Tongue (tissue), 2 donors: ENCODE measurements around the gene ING3. TPM values are rescaled to one million over a fixed set of nuclear protein-coding genes. Genes with fewer than 3 reads are reported as not detected.
A peak's percentile ranks its signal among the peaks of the same experiment; 100 is the strongest.
"Not testable (repeated sequence)": the region's sequence is repeated elsewhere in the genome, so short reads cannot be mapped to it uniquely, and the experiment has no call there.

Source experiments
- DNase-seq: peaks from one replicate; pipeline ENCODE4 v3.0.0-alpha.2; 2015
- total RNA-seq: library from RNA; depleted of rRNA; stranded (reverse); fragments of >200 nt; gene quantifications from one replicate; pipeline ENCODE4 v1.2.3, GENCODE V29; 2014

Gene ING3
- total RNA-seq, 1 donor from 2014 or later: 16.6 TPM

DNA sequence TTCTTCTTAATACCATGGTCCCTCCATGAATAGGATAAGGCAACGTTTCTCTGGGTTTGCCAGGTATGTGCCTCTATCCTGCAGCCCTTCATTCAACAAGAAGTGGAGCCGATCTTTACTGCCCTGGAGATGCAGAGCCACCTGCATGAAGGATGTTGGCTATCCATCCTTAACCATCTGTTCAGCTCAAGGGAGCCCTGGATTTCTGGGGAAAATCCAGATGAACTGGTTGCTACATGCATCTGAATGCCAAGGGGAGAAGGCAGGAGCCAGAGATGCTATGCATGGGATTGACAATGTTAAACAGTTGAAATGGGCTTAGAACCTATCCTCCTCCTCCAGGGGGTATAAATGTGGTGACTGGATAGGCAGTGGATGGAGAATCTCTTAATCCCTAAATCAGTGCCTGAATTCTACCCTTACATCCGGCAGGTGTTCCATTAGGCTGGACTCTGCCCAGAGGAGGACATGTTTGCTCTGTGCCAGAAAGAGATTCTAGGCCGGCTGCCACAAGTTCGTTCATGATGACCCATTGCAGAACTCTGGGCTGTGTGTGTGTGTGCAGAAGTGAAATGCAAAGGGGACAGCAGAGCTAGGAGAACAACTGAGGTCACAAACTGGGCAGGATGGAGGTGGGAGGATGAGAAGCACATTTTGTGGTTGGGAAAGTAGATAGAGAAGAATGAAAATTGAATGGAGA lies 53.6 kb downstream of the ING3 start:
- no peak for DNase-seq

GRCh38 chr7:121005058-121005457 lies 54.5 kb downstream of the ING3 start:
- DNase-seq: not testable (repeated sequence)

- DNase-seq: no peak
Measured at GRCh38 chr7:121005996-121006584, 55.5 kb downstream of the ING3 start.

- peak; percentile 49 for DNase-seq
Measured at GRCh38 chr7:121006711-121007315, 56.2 kb downstream of the ING3 start.

DNA sequence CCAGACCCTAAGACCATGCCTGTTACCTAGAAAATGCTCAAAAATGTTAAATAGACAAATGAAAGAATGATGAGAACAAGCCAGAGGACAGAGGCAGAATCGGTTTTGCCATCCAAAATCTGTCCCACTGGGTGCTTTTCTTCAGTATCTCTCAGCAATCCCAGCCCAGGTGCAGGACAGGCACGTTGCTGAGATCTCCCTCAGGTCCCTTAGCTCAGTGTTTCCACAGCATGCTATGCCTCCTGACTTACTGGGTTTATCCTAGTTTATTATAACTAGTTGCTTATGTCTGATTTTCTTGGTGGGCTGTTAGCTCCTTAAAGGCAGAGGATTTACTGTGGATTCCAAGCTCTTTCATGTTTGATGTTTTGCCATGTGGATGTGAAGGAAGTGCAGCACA lies 58.2 kb downstream of the ING3 start:
- DNase-seq: no peak

GRCh38 chr7:121011401-121011800 lies 60.8 kb downstream of the ING3 start:
- DNase-seq: no peak

- no peak for DNase-seq
Measured at GRCh38 chr7:121012170-121012874, 61.7 kb downstream of the ING3 start.

- DNase-seq: no peak
Measured at GRCh38 chr7:121012919-121013318, 62.3 kb downstream of the ING3 start.

DNA sequence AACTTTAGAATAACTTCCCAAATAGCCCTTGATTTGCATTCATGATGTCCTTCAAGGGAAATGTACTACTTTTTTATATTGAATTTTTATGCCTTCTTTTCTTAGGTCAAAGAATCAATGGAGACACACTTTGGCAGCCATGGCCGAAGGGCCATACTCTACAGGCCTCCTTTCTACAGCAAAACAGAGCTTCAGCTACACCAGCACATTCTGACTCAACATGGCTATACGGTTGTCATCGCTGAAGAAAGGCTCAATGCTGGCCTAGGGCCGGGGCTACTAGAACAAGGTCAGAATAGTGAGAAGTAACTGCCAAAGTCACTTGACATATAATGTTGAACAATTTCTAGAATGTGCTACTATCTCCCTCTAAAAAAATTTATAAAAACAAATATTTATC lies 65.0 kb downstream of the ING3 start:
- DNase-seq: no peak

DNA sequence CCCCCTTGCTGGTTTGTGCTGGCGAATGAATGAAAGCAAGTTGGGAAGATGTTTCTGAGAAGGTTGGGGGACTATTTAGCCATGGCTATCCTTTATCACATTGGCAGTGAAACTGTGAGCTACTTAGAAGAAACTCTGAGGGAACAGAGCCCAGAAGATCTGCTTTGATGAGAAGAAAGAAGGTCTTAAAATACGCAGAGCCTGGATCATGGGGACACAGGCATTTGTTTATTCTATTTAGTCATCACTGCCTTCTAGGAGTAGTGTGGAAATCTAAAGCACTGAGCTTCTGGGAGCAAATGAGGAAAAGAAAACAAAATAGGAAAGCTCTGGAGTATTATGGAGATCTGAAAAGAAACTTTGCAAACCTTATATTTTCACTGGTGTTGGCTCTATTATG lies 66.4 kb downstream of the ING3 start:
- DNase-seq: no peak

DNA sequence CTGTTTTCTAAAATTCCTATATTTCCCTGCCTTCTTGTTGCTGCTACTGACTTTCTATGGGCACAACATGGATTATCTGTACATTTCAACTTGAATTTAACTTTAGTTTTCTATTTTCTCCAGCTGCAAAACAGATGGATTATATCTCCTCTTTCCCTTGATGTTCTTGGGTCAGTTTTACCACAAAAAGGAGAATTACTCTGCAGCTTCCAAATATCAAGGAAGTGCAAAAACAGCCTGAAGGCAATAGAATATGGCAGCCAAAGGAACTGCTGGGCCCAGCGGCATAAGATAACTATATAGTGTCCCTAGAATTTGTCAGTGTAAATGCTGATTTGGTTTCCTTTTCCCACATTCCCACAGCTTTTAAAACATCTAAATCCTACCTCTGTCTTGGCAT lies 67.0 kb downstream of the ING3 start:
- no peak for DNase-seq

- DNase-seq: no peak
Measured at GRCh38 chr7:121019018-121019417, 68.4 kb downstream of the ING3 start.

GRCh38 chr7:121020249-121020988 lies 69.8 kb downstream of the ING3 start:
- DNase-seq: no peak

GRCh38 chr7:121020989-121021969 lies 70.7 kb downstream of the ING3 start:
- no peak for DNase-seq

DNA sequence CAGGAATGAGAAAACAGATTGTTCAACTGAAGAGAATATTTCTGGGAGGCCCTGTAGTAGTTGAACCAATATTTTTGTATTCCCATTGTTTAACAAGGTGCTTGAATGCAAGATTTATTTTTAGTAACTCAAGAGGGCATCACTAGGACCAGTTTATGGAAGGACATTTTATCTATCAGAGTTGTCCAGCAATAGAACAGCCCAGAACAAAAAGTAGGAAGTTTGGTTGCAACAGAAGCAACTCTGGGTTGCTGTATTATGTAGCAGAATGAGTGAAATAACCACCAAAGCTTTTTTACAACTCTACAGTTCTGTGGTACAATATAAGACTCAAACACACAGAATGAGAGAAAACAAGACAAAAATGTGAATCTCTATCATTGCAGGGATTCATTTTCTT lies 72.6 kb downstream of the ING3 start:
- DNase-seq: no peak

- DNase-seq: peak; percentile 40
Measured at GRCh38 chr7:121023683-121024511, 73.3 kb downstream of the ING3 start.

DNA sequence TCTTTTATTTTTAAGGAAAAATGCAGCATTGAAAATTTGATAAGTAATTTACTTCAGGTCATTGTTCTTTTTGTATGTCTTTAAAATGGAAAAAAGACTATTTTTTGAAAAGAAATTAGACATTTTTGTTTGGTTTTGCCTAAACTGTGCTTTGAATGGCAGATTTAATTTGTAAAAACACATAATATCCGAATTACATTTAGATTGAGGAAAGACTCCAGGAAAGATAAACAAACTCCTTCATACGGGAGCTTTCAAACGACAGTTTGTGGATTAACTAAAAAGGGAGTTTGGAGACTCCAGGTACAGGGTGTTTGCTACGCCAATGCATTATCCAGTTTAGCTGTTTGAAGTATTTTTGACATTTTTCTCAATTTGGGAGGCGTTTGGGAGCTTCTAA lies 74.0 kb downstream of the ING3 start:
- DNase-seq: no peak

GRCh38 chr7:121026159-121026558 lies 75.6 kb downstream of the ING3 start:
- no peak for DNase-seq

DNA sequence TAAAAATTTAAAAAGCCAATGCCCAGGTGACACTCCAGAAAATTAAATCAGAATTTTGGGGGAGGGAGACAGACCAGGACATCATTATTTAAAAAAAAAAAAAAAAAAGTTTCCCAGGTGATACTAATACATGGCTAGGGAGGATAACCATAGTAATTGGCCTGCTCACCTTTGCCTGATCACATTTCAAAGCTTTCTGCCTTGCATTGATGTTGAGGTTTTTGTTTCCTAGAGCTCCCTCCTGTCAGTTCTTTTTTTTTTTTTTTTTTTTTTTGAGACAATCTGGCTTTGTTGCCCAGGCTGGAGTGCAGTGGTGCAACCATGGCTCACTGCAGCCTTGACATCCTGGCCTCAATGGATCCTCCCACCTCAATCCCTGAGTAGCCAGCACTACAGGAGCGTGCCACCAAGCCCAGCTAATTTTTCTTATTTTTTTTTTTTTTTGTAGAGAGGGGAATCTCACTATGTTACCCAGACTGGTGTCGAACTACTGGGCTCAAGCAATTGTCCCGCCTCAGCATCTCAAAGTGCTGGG lies 76.1 kb downstream of the ING3 start:
- DNase-seq: no peak
